Lower lobe of right lung (tissue), 2 donors: ENCODE measurements around the gene ENTPD8. TPM values are rescaled to one million over a fixed set of nuclear protein-coding genes. Genes with fewer than 3 reads are reported as not detected.
"Not testable (repeated sequence)": the region's sequence is repeated elsewhere in the genome, so short reads cannot be mapped to it uniquely, and the experiment has no call there.

ENCODE experiments used
- ATAC-seq, 2 donors: fragments of 200-7000 bp; cut with Tn5 transposase; one replicate each; pipeline ENCODE4 v1.9.1; 2020 to 2022; ENCODE audit warnings: mild to moderate bottlenecking in 2 of 2, moderate library complexity in 2 of 2
- DNase-seq: peaks from one replicate; pipeline ENCODE4 v3.0.0-alpha.2; 2020
- H3K27ac ChIP-seq: fragments of 200-600 bp; one replicate; pipeline ENCODE4 v1.8.0; 2022
- H3K27me3 ChIP-seq: fragments of 200-600 bp; one replicate; pipeline ENCODE4 v1.8.0; 2022; ENCODE audit warnings: low read depth
- H3K36me3 ChIP-seq: fragments of 200-600 bp; one replicate; pipeline ENCODE4 v1.8.0; 2022; ENCODE audit warnings: mild to moderate bottlenecking
- H3K4me1 ChIP-seq: fragments of 200-600 bp; one replicate; pipeline ENCODE4 v1.8.0; 2022
- H3K4me3 ChIP-seq: fragments of 200-600 bp; one replicate; pipeline ENCODE4 v1.8.0; 2022; ENCODE audit warnings: mild to moderate bottlenecking
- H3K9me3 ChIP-seq: fragments of 200-600 bp; one replicate; pipeline ENCODE4 v1.8.0; 2022
- intact Hi-C: fragments of 100-400 bp; cut with DNase I; formaldehyde crosslinking; loops from one replicate; pipeline ENCODE4 v1.11.0; 2022
- total RNA-seq: library from RNA; stranded (reverse); fragmentation: NEBNext Ultra II Directional; extraction: Animal tissue kit (Norgen Biotek cat#: 25700); gene quantifications from one replicate; pipeline ENCODE4 v1.2.1, GENCODE V29; 2021
- TF ChIP-seq, protein P1 (sequence below): fragments of 200-600 bp; IDR thresholded peaks from one replicate; pipeline ENCODE4 v1.8.0; 2022; ENCODE audit warnings: antibody characterized with exemption, mild to moderate bottlenecking
- donor health status: DM: no; HTN: yes; CAD: no; lungs with severe emphysema.

The ENTPD8 gene
- total RNA-seq, 1 donor from 2014 or later, result 0.15 TPM

DNA sequence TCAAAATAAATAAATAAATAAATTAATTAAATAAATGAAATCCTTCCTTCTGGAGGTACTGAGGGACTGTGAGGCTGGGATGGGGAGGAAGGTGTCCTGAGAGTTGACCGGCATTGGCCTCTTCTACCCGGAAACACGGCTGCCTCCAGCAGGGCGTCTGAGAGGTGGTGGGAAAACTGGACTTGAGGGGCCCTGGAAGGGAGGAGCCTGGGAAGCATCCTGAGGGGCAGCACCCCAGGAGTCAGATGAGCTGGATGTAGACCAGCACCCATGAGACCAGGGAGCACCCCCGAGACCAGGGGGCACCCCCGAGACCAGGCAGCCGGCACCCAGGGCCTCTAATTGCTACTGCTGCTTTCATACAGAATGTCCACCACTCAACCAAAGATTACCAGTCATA is 26.7 kb upstream of the ENTPD8 start:
- H3K27ac ChIP-seq, result no peak overlapping the region
- no peaks in the 10 kb centered on the region for H3K36me3 ChIP-seq
- no peaks in the 10 kb centered on the region for H3K9me3 ChIP-seq
- intact Hi-C loops, result no loop called here
- no peaks in the 10 kb centered on the region for H3K27me3 ChIP-seq
- H3K4me3 ChIP-seq, result no peak overlapping the region
- TF ChIP-seq, protein P1, sequence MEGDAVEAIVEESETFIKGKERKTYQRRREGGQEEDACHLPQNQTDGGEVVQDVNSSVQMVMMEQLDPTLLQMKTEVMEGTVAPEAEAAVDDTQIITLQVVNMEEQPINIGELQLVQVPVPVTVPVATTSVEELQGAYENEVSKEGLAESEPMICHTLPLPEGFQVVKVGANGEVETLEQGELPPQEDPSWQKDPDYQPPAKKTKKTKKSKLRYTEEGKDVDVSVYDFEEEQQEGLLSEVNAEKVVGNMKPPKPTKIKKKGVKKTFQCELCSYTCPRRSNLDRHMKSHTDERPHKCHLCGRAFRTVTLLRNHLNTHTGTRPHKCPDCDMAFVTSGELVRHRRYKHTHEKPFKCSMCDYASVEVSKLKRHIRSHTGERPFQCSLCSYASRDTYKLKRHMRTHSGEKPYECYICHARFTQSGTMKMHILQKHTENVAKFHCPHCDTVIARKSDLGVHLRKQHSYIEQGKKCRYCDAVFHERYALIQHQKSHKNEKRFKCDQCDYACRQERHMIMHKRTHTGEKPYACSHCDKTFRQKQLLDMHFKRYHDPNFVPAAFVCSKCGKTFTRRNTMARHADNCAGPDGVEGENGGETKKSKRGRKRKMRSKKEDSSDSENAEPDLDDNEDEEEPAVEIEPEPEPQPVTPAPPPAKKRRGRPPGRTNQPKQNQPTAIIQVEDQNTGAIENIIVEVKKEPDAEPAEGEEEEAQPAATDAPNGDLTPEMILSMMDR, result no peak
- DNase-seq (no peak), ATAC-seq (no peak)
- no peaks in the 10 kb centered on the region for H3K4me1 ChIP-seq

- no peak for DNase-seq
- intact Hi-C loops, result no loop called here
- ATAC-seq, result no peak
- Histone ChIP-seq H3K4me1 (no peaks in the 10 kb centered on the region), H3K9me3 (no peaks in the 10 kb centered on the region), H3K36me3 (no peaks in the 10 kb centered on the region), H3K4me3 (no peak overlapping the region), H3K27ac (no peak overlapping the region), H3K27me3 (no peaks in the 10 kb centered on the region)
- TF ChIP-seq, protein P1, result no peak
Measured at GRCh38 chr9:137467161-137467581, 26.0 kb upstream of the ENTPD8 start.

DNA sequence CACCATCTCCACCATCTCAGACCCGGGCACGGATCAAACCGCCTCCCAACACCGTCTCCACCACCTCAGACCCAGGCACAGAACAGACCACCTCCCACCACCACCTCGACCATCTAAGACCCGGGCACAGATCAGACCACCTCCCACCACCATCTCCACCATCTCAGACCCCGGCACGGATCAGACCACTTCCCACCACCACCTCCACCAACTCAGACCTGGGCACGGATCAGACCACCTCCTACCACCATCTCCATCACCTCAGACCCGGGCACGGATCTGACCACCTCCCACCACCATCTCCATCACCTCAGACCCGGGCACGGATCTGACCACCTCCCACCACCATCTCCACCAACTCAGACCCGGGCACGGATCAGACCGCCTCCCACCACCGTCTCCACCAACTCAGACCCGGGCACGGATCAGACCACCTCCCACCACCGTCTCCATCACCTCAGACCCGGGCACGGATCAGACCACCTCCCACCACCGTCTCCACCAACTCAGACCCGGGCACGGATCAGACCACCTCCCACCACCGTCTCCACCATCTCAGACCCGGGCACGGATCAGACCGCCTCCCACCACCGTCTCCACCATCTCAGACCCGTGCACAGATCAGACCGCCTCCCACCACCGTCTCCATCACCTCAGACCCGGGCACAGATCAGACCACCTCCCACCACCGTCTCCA is 25.4 kb upstream of the ENTPD8 start:
- H3K27me3 ChIP-seq, DNase-seq, H3K4me1 ChIP-seq, ATAC-seq, H3K4me3 ChIP-seq, intact Hi-C loops, H3K27ac ChIP-seq, H3K9me3 ChIP-seq, H3K36me3 ChIP-seq: not testable (repeated sequence)

GRCh38 chr9:137465720-137466388 is 24.7 kb upstream of the ENTPD8 start:
- Histone ChIP-seq H3K4me1 (no peaks in the 10 kb centered on the region), H3K27me3 (no peaks in the 10 kb centered on the region), H3K9me3 (no peaks in the 10 kb centered on the region), H3K36me3 (no peaks in the 10 kb centered on the region), H3K27ac (no peak overlapping the region), H3K4me3 (no peak overlapping the region)
- ATAC-seq (no peak), DNase-seq (peak; percentile 25)
- intact Hi-C loops, result no loop called here
- TF ChIP-seq, protein P1, result no peak

DNA sequence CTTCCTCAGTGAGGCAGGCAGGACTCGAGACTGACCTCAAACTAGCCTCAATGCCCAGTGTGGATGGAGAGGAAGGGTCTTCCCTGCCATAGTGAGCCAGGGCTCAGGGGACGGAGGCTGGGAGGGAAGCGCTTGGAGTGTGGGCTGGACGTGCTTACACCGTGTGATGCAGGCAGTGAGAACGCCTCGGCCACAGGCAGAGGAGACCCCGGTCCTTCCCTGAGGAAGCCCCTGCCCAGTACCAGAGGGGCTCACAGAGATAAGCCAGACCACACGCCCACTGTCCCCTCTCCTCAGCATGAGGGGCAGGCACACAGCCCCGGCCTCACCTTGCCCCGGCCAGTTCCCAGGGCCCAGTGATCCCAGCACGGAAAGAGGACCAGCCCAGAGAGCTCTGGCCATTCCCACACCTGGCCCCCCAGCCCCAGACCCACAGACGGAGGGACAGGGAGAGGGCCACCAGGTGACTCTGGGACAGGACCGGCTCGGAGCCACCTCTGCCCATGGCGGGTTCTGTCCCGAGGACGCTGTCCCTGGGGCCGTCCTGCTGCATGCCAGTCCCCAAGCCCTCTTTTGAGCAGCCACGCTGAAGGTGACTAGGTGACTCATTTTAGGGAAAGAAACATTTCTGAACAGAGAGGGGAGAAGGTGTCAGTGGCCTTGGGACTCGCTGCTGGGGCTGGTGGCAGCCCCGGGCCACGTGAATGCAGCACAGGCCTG is 24.0 kb upstream of the ENTPD8 start:
- DNase-seq (peak; percentile 41), ATAC-seq (no peak)
- no peaks in the 10 kb centered on the region for H3K27me3 ChIP-seq
- no peak overlapping the region for H3K4me3 ChIP-seq
- no peak overlapping the region for H3K27ac ChIP-seq
- no peaks in the 10 kb centered on the region for H3K36me3 ChIP-seq
- intact Hi-C loops, result no loop called here
- H3K4me1 ChIP-seq, result no peaks in the 10 kb centered on the region
- TF ChIP-seq, protein P1, result no peak
- H3K9me3 ChIP-seq, result no peaks in the 10 kb centered on the region
